Activated naive CD4-positive, alpha-beta T cell treated with anti-CD3 and anti-CD28 coated beads, Interleukin-2, amount 50 U/mL, for 24 hours (primary cell): ENCODE results near the gene JAK1.
A peak's percentile ranks its signal among the peaks of the same experiment; 100 is the strongest.

Experiments
- H3K27ac Mint-ChIP-seq: one replicate; pipeline ENCODE4 v1.8.0; 2021; ENCODE audit warnings: mild to moderate bottlenecking, mixed read lengths
- H3K27me3 Mint-ChIP-seq: one replicate; pipeline ENCODE4 v1.8.0; 2021; ENCODE audit warnings: mixed read lengths
- H3K36me3 Mint-ChIP-seq: one replicate; pipeline ENCODE4 v1.8.0; 2021; ENCODE audit warnings: mixed read lengths
- H3K4me1 Mint-ChIP-seq: one replicate; pipeline ENCODE4 v1.8.0; 2021; ENCODE audit warnings: mixed read lengths
- H3K4me3 Mint-ChIP-seq: one replicate; pipeline ENCODE4 v1.8.0; 2021; ENCODE audit warnings: mild to moderate bottlenecking, mixed read lengths
- H3K9me3 Mint-ChIP-seq: one replicate; pipeline ENCODE4 v1.8.0; 2021; ENCODE audit warnings: mixed read lengths

JAK1 gene

DNA sequence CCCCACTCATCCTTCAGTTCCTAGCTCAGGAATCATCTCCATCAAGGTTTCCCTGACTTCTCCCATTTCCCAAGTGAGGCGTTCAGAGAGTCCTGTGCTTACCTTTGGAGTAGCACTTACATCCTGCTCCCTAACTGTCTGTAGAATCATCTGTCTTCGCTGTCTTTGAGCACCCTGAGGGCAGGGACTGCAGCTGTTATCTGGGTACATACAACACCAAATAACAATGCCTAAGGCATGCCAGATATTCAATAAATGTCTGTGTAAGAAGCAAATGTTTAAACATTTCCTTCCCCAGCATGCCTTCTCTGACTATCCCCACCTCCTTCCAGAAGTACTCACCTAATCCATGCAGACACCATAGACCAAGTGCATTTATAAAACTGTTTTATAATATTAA is 65.4 kb downstream of the JAK1 start:
- Mint-ChIP-seq H3K4me1 (peaks cover 96% of the 10 kb centered on the region), H3K27me3 (no peaks in the 10 kb centered on the region), H3K4me3 (peak overlapping the region; percentile 31), H3K9me3 (no peaks in the 10 kb centered on the region), H3K36me3 (peaks cover 3% of the 10 kb centered on the region), H3K27ac (peak overlapping the region; percentile 55)

DNA sequence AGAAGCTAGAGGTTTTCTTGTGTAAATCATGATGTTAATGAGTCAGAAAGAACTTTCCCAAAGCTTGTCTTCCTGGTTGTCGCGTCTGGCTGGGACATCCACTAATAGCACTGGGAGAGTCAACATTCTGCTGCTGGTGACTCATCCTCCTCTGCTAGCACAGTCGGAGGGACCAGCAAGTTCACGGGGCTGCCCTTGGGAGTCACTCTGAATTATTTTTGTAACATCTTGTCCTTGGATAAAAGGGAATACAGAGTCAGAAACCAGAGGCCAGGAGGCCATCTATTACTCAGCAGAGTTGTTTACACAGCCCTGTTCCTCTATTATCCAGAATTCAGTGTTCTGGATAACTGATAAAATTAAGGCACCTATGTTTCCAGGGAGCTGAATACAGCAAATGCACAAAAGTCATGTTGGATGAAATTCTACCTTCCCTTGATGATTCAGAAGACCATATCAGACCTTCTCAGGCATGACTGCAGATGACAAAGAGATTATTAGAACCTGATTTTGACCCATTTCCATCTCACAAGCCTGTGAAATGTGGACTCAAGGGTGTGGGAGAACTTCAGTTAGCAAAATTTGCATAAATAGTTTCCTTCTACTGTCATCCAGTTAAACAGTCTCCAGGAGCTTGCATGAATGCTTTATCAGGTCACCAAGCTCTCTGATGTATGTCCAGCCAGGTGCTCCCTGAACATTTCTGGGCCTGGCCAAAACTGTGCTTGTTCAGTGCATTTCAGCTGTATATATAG is 68.1 kb downstream of the JAK1 start:
- peaks cover 96% of the 10 kb centered on the region for H3K4me1 Mint-ChIP-seq
- peak overlapping the region; percentile 17 for H3K4me3 Mint-ChIP-seq
- no peaks in the 10 kb centered on the region for H3K9me3 Mint-ChIP-seq
- peak overlapping the region; percentile 60 for H3K27ac Mint-ChIP-seq
- peaks cover 4% of the 10 kb centered on the region for H3K36me3 Mint-ChIP-seq
- H3K27me3 Mint-ChIP-seq: no peaks in the 10 kb centered on the region

DNA sequence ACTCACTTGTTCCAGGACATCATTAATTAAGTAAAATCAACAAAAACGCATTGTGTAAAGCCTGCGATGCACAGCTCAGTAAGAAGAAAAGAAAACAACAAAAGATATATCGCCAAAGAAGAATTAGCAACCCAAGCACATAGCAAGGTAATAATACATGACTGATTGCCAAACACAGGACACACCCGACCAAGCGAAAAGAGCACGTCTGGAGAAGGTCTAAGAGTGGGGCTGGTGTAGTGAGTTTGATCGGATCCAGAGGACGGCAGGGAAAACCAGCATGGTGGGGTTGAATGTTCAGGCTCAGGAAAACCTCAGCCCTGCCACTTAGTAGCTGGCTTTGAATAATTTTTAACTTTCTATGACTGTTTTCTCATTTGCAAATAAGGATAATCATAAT is 69.8 kb downstream of the JAK1 start:
- no peak overlapping the region for H3K4me3 Mint-ChIP-seq
- H3K27ac Mint-ChIP-seq: peak overlapping the region; percentile 95

DNA sequence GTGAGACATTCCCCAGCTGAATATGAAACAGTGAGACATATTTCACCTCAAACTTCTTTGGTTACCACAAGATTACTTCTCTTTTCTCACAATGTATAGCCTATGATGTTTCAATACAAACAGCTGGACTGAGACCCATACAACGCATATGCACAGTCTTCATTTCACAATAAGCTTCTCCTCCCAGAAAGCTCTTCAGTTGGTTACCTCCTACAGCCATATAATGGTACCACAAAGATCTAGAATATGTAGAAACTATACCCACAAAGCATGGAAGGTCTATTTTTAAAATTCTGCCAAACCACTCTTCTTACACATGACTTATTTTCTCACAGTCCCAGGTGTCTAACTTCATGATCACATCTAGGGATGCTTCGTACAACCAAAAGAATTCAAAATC is 70.8 kb downstream of the JAK1 start:
- no peaks in the 10 kb centered on the region for H3K9me3 Mint-ChIP-seq
- H3K4me3 Mint-ChIP-seq: peak overlapping the region; percentile 65
- H3K27me3 Mint-ChIP-seq: no peaks in the 10 kb centered on the region
- peaks cover 98% of the 10 kb centered on the region for H3K4me1 Mint-ChIP-seq
- peak overlapping the region; percentile 85 for H3K27ac Mint-ChIP-seq
- peaks cover 4% of the 10 kb centered on the region for H3K36me3 Mint-ChIP-seq

More for the DNA sequence above, 69.8 kb downstream of the JAK1 start:
- H3K36me3 Mint-ChIP-seq: peaks cover 4% of the 10 kb centered on the region
- H3K27me3 Mint-ChIP-seq: no peaks in the 10 kb centered on the region
- no peaks in the 10 kb centered on the region for H3K9me3 Mint-ChIP-seq
- peaks cover 98% of the 10 kb centered on the region for H3K4me1 Mint-ChIP-seq

DNA sequence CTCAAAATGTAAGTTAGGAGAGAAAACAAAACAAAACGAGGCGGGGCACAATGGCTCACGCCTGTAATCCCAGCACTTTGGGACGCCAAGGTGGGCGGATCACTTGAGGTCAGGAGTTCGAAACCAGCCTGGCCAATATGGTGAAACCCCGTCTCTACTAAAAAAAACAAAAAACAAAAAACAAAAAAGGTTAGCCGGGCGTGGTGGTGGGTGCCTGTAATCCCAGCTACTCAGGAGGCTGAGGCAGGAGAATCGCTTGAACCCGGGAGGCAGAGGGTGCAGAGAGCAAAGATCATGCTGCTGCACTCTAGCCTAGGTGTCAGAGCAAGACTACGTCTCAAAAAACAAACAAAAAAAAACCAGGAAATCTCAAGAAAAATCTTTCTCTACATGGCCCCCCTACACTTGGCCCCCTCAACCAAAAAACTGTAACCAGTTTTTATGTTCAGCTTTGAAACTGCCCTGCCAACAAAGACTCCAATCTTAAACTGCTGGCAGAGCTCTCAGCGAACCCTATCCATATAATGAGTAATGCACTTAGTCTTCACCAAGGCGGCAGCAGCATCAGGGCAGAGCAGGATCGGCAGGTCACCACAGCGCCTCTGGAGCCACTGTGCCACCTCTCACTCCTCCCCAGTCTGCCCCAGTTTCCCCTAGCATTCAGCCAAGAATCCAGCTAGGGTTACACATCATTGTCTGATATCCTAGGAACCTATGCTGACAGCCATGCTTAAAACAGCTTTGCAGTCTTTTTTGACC is 71.7 kb downstream of the JAK1 start:
- no peaks in the 10 kb centered on the region for H3K27me3 Mint-ChIP-seq
- H3K36me3 Mint-ChIP-seq: peaks cover 4% of the 10 kb centered on the region
- H3K4me3 Mint-ChIP-seq: peak overlapping the region; percentile 12
- peaks cover 98% of the 10 kb centered on the region for H3K4me1 Mint-ChIP-seq
- peak overlapping the region; percentile 81 for H3K27ac Mint-ChIP-seq
- H3K9me3 Mint-ChIP-seq: no peaks in the 10 kb centered on the region

DNA sequence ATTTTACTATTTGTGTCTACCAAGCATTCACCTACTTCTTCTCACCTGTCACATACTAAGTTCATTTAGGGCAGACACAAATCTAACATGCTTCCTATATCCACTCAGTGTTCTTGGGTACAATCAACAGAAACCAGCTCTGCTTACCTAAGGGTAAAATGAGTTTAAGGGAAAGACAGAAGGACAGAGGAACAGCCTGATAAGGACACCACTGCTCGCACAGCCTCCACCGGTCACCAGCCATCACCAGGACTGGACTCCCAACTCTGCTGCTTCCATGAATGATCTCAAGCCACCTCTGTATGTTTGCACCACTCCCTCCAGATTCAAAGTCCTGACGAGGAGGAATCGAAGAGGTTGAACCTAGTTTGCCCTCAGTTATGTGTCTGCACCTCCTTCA is 72.4 kb downstream of the JAK1 start:
- Mint-ChIP-seq H3K4me1 (peaks cover 98% of the 10 kb centered on the region), H3K27me3 (no peaks in the 10 kb centered on the region), H3K9me3 (no peaks in the 10 kb centered on the region), H3K36me3 (peaks cover 4% of the 10 kb centered on the region), H3K27ac (peak overlapping the region; percentile 19), H3K4me3 (peak overlapping the region; percentile 12)

DNA sequence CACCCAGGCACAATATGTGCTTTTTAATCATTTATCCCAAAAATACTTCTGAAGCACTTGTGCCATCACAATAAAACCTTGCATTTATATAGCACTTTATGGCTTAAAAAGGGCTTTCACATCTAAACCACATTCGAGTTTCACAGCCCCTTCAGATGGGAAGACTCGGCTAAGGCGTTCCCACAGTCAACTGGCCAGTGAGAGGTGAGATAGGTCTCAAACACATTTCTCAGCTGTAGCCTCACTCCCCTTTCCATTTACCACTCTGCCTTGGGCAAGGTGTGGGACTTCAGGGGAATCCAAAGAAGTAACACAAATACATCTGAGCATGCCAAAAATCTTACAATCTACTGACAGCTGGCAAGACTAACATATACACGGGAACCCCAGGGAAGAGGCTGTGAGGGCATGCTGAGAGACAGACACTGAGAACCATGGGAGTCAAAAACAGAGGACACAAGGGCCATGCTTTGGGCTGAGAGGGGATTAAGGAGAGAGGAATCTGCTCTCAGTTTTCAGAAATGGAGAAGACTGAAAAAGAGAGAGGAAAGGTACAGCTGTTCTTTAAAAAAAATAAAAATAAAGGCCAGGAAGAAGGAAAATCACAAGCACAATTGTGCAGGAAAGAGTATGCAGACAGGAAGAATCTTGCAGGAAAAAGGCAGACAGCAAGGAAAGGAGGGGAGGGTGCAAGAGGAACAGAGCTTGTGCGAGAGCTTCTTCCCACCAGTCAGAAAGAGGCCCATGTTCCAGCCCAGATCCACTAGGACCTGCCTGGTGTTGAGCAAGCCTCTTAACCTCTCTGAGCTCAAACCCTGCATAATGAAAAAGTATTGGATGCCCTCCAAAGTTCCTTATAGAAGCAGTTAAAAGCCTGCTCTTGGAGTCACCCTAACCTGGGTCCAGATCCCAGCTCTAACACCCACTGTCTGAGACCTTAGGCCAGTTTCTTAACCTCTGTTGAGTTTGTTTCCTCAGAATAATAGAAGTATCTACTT is 73.5 kb downstream of the JAK1 start:
- H3K36me3 Mint-ChIP-seq: peaks cover 4% of the 10 kb centered on the region
- H3K9me3 Mint-ChIP-seq: no peaks in the 10 kb centered on the region
- peak overlapping the region; percentile 70 for H3K4me3 Mint-ChIP-seq
- peaks cover 99% of the 10 kb centered on the region for H3K4me1 Mint-ChIP-seq
- H3K27me3 Mint-ChIP-seq: no peaks in the 10 kb centered on the region
- H3K27ac Mint-ChIP-seq: peak overlapping the region; percentile 69

DNA sequence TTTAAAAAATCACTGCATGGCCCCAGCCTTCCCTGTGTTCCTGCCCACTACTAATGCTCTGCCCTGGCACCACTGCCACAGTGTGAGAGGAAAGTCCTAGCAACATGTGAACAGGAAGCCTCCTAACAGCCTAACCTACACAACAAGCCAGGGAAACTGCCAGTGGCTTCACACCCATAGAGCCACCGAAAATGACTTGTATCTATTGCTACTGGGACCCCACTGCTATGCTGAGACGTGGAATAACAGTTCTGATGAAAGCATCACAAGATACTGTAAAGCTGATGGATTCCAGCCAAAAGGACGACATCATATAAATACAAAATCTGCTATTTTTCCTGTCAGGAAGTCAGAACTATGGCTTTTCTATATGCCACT is 74.9 kb downstream of the JAK1 start:
- Mint-ChIP-seq H3K9me3 (no peaks in the 10 kb centered on the region), H3K36me3 (peaks cover 2% of the 10 kb centered on the region), H3K27ac (peak overlapping the region; percentile 79), H3K4me3 (peak overlapping the region; percentile 43), H3K27me3 (no peaks in the 10 kb centered on the region), H3K4me1 (peaks cover 100% of the 10 kb centered on the region)

DNA sequence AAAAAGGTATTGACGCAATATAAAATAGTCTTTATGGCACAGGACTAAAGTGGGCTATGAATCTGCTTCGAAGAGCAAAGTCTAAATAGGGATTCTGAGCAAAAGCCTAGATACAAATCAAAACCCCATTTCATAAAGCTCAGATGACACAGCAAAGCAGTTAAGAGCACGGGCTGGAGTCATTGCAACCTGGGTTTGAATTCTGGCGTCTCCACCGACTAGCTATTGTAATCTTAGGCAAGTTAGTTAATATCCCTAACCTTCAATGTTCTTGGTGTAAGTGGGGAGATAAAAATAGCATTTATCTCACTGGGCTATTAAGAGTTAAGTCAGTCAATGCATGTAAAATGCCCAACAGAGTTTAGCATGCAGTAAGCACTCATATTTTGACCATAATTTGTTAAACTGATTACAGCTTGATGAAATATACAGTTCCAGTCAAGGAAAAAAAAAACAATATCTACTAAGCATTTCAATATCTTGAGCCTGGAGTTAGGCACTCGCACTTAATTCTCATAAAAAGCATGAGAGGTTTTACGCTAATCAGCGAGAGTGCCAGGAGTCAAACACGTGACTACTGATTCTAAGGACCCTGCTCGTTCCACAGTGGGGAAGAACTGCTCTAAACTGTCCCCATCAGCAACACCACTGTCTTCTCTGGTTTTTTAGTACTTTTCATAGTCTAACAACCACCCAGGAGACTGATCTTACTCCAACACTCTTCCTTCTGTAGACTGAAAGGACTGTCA is 75.5 kb downstream of the JAK1 start:
- peak overlapping the region; percentile 79 for H3K27ac Mint-ChIP-seq
- no peaks in the 10 kb centered on the region for H3K9me3 Mint-ChIP-seq
- peaks cover 100% of the 10 kb centered on the region for H3K4me1 Mint-ChIP-seq
- H3K27me3 Mint-ChIP-seq: no peaks in the 10 kb centered on the region
- peak overlapping the region; percentile 43 for H3K4me3 Mint-ChIP-seq
- H3K36me3 Mint-ChIP-seq: peaks cover 2% of the 10 kb centered on the region

DNA sequence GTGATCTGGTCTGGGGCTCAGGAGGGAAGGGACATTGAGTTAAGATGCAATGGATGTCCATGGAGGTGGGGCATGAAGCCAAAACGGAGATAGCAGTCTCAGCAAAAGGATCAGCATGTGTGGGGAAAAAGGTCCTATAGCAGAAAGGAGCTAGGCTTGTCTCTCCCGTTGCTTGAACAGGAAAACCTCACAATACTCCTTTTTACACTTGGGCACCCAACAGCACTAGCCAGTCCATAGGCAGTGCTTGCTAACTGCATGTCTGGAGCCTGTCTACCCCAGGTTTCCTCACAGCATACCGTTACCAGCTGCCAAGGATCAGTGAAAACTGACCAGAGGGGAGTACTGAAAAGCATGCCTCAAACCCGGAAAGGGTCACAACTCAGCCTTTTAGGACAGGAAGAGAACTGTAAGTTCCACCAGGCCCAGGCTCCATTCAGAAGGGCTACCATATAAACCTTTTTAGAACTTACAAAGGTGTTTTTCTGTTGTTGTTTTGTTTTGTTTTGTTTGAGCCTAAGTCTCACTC is 78.6 kb downstream of the JAK1 start:
- Mint-ChIP-seq H3K36me3 (peaks cover 9% of the 10 kb centered on the region), H3K27me3 (no peaks in the 10 kb centered on the region), H3K4me1 (peaks cover 97% of the 10 kb centered on the region), H3K9me3 (no peaks in the 10 kb centered on the region), H3K4me3 (no peak overlapping the region), H3K27ac (peak overlapping the region; percentile 12)

DNA sequence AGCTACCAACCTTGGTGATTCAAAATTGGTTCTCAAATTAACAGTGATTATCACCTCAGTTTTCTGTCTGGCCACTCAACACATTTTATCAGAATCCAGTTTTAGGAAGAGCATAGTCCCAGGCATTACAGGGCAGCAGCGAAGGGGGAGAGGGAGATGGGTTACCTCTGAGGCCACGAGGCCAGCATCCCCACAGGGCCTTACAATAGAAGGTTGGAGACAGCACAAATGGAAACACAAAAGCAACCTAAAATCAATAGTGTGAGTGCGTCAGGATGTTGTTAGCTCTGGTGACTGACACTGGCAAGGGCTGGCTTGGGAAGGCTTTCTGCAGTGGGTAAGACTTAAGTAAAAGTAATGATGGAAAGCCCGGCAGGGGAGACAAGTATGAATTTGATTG is 79.5 kb downstream of the JAK1 start:
- H3K4me1 Mint-ChIP-seq: peaks cover 96% of the 10 kb centered on the region
- no peaks in the 10 kb centered on the region for H3K27me3 Mint-ChIP-seq
- H3K4me3 Mint-ChIP-seq: no peak overlapping the region
- H3K36me3 Mint-ChIP-seq: peaks cover 10% of the 10 kb centered on the region
- peak overlapping the region; percentile 47 for H3K27ac Mint-ChIP-seq
- no peaks in the 10 kb centered on the region for H3K9me3 Mint-ChIP-seq

DNA sequence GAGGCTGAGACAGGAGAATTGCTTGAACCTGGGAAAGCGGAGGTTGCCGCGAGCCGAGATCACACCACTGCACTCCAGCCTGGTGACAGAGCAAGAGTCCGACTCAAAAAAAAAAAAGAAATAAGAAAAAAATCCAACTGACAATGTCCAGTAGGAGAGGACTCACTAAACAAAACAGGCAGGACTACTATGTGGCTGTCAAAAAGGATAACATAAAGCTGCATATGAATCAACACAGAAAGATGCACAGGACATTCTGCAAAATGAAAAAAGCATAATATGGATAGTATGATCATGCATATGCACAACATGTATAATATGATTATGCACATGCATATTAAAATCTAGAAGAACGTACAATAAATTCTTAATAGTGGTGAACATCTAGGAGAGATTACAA is 80.7 kb downstream of the JAK1 start:
- Mint-ChIP-seq H3K27ac (no peak overlapping the region), H3K9me3 (no peaks in the 10 kb centered on the region), H3K27me3 (no peaks in the 10 kb centered on the region), H3K4me1 (peaks cover 92% of the 10 kb centered on the region), H3K4me3 (no peak overlapping the region), H3K36me3 (peaks cover 10% of the 10 kb centered on the region)

DNA sequence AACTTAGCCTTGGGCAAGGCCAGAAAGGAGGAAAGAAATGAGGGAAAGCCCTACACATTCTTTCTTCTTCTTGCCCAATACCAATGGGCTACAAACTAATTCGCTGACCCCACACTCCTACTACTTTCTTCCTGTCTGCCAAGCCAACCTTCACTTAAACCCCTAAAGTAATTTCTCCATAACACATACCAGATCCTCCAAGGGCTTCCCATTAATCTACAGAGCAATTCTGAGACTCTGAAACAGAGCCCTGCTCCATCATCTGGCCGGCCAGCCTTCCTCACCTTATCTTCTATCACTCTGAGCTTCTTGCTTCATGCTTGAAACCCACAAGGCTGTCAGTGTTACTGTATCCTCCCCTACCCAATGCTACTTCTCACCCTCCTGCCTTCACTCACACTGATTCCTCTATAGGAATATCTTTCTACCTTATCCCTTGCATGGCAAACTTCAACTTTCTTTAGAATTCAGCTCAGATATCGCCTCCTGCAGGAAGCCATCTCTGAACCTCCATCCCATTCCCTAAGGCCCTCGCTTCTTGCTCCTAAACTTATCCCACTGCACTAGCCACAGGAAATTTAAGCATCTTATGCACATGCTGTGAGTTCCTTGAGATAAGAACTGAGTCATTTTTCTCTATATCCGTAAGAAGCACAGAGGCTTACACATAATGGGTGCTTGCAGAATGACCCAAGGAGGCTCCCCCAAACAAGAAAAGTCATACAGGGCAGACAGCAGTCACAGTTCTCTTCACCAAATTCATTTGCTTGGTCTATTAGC is 81.9 kb downstream of the JAK1 start:
- H3K4me1 Mint-ChIP-seq: peaks cover 90% of the 10 kb centered on the region
- peaks cover 14% of the 10 kb centered on the region for H3K36me3 Mint-ChIP-seq
- H3K9me3 Mint-ChIP-seq: no peaks in the 10 kb centered on the region
- H3K27me3 Mint-ChIP-seq: no peaks in the 10 kb centered on the region
- H3K4me3 Mint-ChIP-seq: no peak overlapping the region
- H3K27ac Mint-ChIP-seq: peak overlapping the region; percentile 76
